Stimulated activated CD4-positive, alpha-beta T cell treated with anti-CD3 and anti-CD28 coated beads, Interleukin-4, amount 100 ng/mL, for 24 hours (primary cell): ENCODE results near the gene TMEM156.

Experiments
- DNase-seq: peaks from one replicate; pipeline ENCODE4 v3.0.0-alpha.2; 2020

TMEM156 gene

GRCh38 chr4:38920677-38921076, 111.5 kb downstream of the TMEM156 start:
- DNase-seq, result no peak

DNA sequence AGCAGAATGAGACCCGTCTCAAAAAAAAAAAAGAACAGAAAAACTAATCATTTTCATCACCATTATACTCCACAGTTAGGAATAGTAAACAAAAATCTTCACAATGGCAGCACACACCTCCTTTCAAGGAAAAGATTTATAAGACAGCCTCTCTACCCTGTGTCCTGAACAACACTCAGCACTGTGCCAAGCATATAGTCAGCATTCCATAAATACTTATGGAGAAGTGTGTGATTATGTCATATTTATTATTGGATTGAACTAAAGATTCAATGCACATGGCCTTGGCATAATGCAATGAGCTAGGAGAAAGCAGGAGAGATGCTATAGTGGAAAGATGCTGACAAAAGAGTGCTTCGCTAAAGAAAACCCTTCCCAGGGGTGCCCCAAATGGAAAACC, 112.0 kb downstream of the TMEM156 start:
- DNase-seq, result no peak

DNA sequence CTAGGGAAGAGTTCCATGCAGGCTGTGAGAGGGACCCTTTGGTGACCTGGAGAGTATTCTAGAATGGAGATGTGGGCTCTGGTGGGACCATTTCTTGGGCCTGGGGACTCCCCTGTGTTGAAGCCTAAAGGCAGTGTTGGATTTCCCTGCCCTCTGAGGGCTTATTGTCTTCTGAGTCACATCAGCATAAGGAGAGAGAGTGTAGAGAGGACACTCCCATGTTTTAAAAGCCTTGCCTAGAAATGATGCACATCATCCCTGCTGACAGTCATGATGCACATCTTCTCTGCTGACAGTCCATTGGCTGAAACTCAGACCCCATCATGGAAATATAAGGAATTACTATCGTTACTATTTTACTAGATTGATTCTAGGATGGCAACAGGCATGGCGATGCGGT, 112.7 kb downstream of the TMEM156 start:
- no peak for DNase-seq

GRCh38 chr4:38917481-38918025, 114.7 kb downstream of the TMEM156 start:
- no peak for DNase-seq
